Mammary epithelial cell (primary cell): ENCODE data around the gene L2HGDH.

Experiments
- CTCF ChIP-seq, 2 donors: IDR thresholded peaks in 1 of 2; conservative IDR thresholded peaks in 1 of 2; 2 replicates each; pipeline ENCODE4 v1.5.1; 2011 to 2012; ENCODE audit warnings: inconsistent platforms in 2 of 2, low read length in 2 of 2, mild to moderate bottlenecking in 2 of 2, control low read depth in 1 of 2, low read depth in 1 of 2; ENCODE audit not compliant: insufficient read depth in 1 of 2; ENCODE audit errors: extremely low read depth in 1 of 2
- EZH2 ChIP-seq: IDR thresholded peaks from 2 replicates; pipeline ENCODE4 v1.6.1; 2012; ENCODE audit warnings: low read length, inconsistent platforms, borderline replicate concordance

- TF ChIP-seq CTCF (conservative IDR thresholded peaks at IDR 0.05 in 1 of 2, IDR thresholded peaks at IDR 0.05 in 1 of 2; ENCODE audit: extremely low read depth in 1 of 2, insufficient read depth in 1 of 2, low read depth in 1 of 2, low read length in 2 of 2) (no peak), EZH2 (no peak)
Measured at GRCh38 chr14:50340045-50340444, 28.0 kb upstream of the L2HGDH start.
